ENCODE data around the gene NTN3.
A peak's percentile ranks its signal among the peaks of the same experiment; 100 is the strongest.

The NTN3 gene

DNA sequence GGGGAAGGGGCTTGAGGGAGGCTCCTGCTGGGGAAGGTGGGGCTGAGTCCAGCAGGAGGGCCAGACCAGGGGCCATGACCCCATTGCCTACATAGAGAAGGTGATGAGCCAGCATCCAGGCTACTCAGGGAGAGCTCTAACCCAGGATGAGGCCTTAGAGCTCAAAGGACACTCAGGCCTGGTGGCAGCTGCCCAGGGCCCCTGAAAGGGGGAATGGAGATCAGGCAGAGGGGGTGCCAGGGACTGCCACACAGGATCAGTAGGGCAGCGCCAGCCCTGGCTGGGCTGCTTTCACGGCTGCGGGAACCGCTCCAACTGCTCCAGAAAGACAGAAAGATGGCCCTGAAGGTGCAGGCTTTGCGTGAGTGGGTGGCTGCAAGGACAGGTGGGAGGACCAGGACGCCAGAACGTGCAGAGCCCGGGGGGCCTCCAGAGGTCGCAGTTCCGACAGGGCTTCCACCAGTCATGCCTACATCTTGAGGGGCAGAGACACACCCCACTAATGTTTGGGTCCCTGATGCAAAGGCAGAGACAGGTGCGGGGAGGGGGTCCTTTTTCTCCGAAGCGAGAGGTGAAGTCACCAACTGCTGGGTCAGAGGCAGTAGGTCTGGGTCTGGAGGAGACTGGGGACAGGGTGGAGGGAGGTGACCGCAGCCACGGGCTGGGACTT is 41.8 kb downstream of the NTN3 start:
- Histone ChIP-seq H3K79me2 (ENCODE audit: control insufficient read depth, low read length) (peaks cover 41% of the 10 kb centered on the region), H3K27me3 (ENCODE audit: control insufficient read depth, low read length) (no peaks in the 10 kb centered on the region), H4K20me1 (ENCODE audit: control insufficient read depth, insufficient read depth, low read depth, low read length) (peaks cover 10% of the 10 kb centered on the region; the same call in 1 of the 2 replicates), H3K4me2 (ENCODE audit: low read length) (peak overlapping the region; percentile 78), H3K36me3 (ENCODE audit: control insufficient read depth, low read length) (peaks cover 13% of the 10 kb centered on the region), H3F3A (ENCODE audit: control insufficient read depth, insufficient read depth) (peaks cover 6% of the 10 kb centered on the region; the same call in 1 of the 2 replicates), H3K4me3 (ENCODE audit: low read length) (peak overlapping the region; percentile 91), H3K9me3 (ENCODE audit: control insufficient read depth, insufficient read depth, low read length) (no peaks in the 10 kb centered on the region), H3K4me1 (ENCODE audit: control insufficient read depth, low read length) (peaks cover 69% of the 10 kb centered on the region), H3K27ac (ENCODE audit: low read depth, low read length) (peak overlapping the region; percentile 66), H3K9me2 (replicated peaks; ENCODE audit: control insufficient read depth, low read length) (no peaks in the 10 kb centered on the region)
- TF ChIP-seq, protein P1, sequence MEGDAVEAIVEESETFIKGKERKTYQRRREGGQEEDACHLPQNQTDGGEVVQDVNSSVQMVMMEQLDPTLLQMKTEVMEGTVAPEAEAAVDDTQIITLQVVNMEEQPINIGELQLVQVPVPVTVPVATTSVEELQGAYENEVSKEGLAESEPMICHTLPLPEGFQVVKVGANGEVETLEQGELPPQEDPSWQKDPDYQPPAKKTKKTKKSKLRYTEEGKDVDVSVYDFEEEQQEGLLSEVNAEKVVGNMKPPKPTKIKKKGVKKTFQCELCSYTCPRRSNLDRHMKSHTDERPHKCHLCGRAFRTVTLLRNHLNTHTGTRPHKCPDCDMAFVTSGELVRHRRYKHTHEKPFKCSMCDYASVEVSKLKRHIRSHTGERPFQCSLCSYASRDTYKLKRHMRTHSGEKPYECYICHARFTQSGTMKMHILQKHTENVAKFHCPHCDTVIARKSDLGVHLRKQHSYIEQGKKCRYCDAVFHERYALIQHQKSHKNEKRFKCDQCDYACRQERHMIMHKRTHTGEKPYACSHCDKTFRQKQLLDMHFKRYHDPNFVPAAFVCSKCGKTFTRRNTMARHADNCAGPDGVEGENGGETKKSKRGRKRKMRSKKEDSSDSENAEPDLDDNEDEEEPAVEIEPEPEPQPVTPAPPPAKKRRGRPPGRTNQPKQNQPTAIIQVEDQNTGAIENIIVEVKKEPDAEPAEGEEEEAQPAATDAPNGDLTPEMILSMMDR (IDR thresholded peaks at IDR 0.05; ENCODE audit: low read depth, low read length, poor library complexity, severe bottlenecking) = peak; percentile 78
- TF ChIP-seq EZH2phosphoT487 (IDR thresholded peaks at IDR 0.05; ENCODE audit: borderline replicate concordance, low read length) = no peak

DNA sequence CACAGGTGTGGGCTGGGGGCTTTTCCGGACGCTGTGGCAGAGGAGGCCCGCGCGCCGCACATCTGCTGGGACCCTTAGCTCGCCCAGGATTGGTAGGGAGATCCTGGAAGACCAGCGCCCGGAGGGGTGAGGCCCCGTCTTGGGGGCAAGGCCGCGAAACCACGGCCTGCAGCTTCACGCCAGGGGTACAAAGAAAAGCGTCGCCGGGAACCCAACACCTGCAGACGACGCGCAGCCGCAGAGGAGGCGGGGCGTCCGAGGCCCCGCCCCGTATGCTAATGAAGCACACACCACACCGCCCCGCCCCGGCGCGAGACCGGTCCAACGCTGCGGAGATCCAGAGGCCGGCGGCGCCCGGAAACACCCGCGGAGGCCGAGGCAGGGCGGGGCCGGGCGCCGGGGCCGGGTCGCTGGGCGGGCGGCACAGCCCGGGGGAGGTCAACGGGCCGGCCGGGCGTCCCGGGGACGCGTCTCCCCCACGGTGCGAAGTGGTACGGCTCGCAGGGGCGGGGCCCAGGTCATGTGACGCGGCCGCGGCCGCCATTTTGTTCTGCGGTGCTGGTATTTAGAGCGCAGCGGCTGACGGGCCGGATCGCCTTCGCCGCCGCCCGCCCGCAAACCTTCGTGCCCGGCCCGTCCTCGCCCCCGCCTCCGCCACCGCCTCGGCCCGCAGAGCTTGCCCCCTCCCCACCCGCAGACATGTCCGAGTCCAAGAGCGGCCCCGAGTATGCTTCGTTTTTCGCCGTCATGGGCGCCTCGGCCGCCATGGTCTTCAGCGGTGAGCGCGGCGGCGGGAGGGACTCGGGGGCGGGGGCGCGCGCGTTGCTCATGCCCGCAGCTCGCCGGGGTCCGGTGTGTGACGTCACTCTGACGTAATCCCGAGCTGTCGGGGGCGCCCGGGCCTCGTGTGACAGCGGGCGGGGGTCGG is 42.6 kb downstream of the NTN3 start, which contains the start of gene ATP6V0C:
Gene ATP6V0C, plus strand, starts transcription at position 548 of the 928 bp plus-strand sequence. Its CDS starts 152 bp downstream, at position 700.
- no peak for TF ChIP-seq EZH2phosphoT487 (IDR thresholded peaks at IDR 0.05; ENCODE audit: borderline replicate concordance, low read length)
- TF ChIP-seq, protein P1 (IDR thresholded peaks at IDR 0.05; ENCODE audit: low read depth, low read length, poor library complexity, severe bottlenecking) = no peak
- Histone ChIP-seq H3K9me2 (replicated peaks; ENCODE audit: control insufficient read depth, low read length) (no peaks in the 10 kb centered on the region), H3F3A (ENCODE audit: control insufficient read depth, insufficient read depth) (peaks cover 4% of the 10 kb centered on the region; the same call in 1 of the 2 replicates), H4K20me1 (ENCODE audit: control insufficient read depth, insufficient read depth, low read depth, low read length) (peaks cover 13% of the 10 kb centered on the region), H3K4me2 (ENCODE audit: low read length) (peak within 1 kb of the TSS; percentile 78), H3K9me3 (ENCODE audit: control insufficient read depth, insufficient read depth, low read length) (no peaks in the 10 kb centered on the region), H3K4me1 (ENCODE audit: control insufficient read depth, low read length) (peaks cover 67% of the 10 kb centered on the region), H3K27ac (ENCODE audit: low read depth, low read length) (peak within 1 kb of the TSS; percentile 66), H3K79me2 (ENCODE audit: control insufficient read depth, low read length) (peaks cover 49% of the 10 kb centered on the region), H3K36me3 (ENCODE audit: control insufficient read depth, low read length) (peaks cover 13% of the 10 kb centered on the region), H3K4me3 (ENCODE audit: low read length) (peak within 1 kb of the TSS; percentile 91), H3K27me3 (ENCODE audit: control insufficient read depth, low read length) (no peaks in the 10 kb centered on the region)

DNA sequence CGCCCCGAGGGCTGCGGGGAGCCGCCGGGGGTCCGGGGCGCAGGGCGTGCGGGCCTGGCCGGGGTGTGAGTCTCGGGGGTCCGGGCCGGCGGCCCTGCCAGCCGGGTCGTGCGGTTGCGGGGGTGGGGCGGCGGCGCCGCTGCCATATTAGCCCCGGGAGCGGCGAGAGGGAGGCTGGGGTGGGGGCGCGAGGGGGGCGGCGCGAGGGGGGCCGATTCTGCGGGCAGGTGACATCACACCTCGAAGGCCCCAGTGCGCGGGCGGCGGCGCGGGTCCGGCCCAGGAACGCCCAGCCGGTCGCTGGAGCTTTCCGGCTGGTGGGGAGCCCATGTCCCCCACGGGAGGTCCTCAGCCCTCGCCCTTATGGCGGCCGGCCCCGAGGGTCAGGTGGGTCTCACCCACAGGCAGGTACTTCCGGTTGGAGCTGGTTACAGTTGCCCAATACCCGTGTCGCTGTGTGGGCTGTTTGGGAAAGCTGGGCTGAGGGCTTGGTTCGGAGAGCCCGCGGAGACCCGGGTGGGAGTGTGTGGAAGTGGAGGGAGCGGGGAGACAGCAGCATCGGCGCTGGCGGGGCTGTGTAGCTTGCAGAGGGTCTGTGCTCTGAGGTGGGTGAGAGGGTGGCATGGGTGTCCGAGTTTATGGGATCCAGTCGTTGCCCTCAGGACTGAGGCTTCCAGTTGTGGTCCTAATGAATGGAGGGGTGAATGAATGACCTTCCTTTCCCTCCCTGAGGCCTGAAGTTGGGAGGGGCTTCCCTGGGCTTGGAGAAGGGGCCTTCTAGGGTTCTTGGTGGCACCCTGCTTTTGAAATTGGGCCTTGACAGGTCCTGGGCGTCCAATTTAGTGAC is 43.5 kb downstream of the NTN3 start:
- Histone ChIP-seq H3K36me3 (ENCODE audit: control insufficient read depth, low read length) (peaks cover 19% of the 10 kb centered on the region), H3K27me3 (ENCODE audit: control insufficient read depth, low read length) (no peaks in the 10 kb centered on the region), H3K9me3 (ENCODE audit: control insufficient read depth, insufficient read depth, low read length) (no peaks in the 10 kb centered on the region), H3K4me1 (ENCODE audit: control insufficient read depth, low read length) (peaks cover 71% of the 10 kb centered on the region), H3F3A (ENCODE audit: control insufficient read depth, insufficient read depth) (peaks cover 6% of the 10 kb centered on the region), H4K20me1 (ENCODE audit: control insufficient read depth, insufficient read depth, low read depth, low read length) (peaks cover 13% of the 10 kb centered on the region), H3K4me2 (ENCODE audit: low read length) (peak overlapping the region; percentile 78), H3K9me2 (replicated peaks; ENCODE audit: control insufficient read depth, low read length) (no peaks in the 10 kb centered on the region), H3K27ac (ENCODE audit: low read depth, low read length) (peak overlapping the region; percentile 66), H3K79me2 (ENCODE audit: control insufficient read depth, low read length) (peaks cover 58% of the 10 kb centered on the region), H3K4me3 (ENCODE audit: low read length) (peak overlapping the region; percentile 91)
- TF ChIP-seq EZH2phosphoT487 (IDR thresholded peaks at IDR 0.05; ENCODE audit: borderline replicate concordance, low read length) = no peak
- TF ChIP-seq, protein P1 (IDR thresholded peaks at IDR 0.05; ENCODE audit: low read depth, low read length, poor library complexity, severe bottlenecking) = no peak
